H9 (cell line): ENCODE results near the gene NOS3. TPM values are rescaled to one million over a fixed set of nuclear protein-coding genes. Genes with fewer than 3 reads are reported as not detected.
A peak's percentile ranks its signal among the peaks of the same experiment; 100 is the strongest.
"Not testable (repeated sequence)": the region's sequence is repeated elsewhere in the genome, so short reads cannot be mapped to it uniquely, and the experiment has no call there.

Source experiments
- DNase-seq: peaks from one replicate; pipeline ENCODE4 v3.0.0-alpha.2; 2017
- H2AFZ ChIP-seq: one replicate; pipeline ENCODE4 v1.6.1; 2013; ENCODE audit warnings: mild to moderate bottlenecking, low read length, control low read depth, moderate library complexity
- H2AK5ac ChIP-seq: 2 replicates; pipeline ENCODE4 v1.6.1; 2013; ENCODE audit warnings: low read length, control low read depth, mixed read lengths; ENCODE audit not compliant: insufficient read length
- H2BK120ac ChIP-seq: one replicate; pipeline ENCODE4 v1.6.1; 2013; ENCODE audit warnings: low read depth, mild to moderate bottlenecking, low read length, control low read depth, inconsistent platforms; ENCODE audit not compliant: poor library complexity, severe bottlenecking
- H2BK12ac ChIP-seq: 2 replicates; pipeline ENCODE4 v1.6.1; 2013; ENCODE audit warnings: low read length, control low read depth, mixed read lengths, low read depth; ENCODE audit not compliant: insufficient read length
- H2BK15ac ChIP-seq: 2 replicates; pipeline ENCODE4 v1.6.1; 2013; ENCODE audit warnings: low read depth, low read length, control low read depth
- H2BK20ac ChIP-seq: one replicate; pipeline ENCODE4 v1.6.1; 2013; ENCODE audit warnings: low read depth, mild to moderate bottlenecking, low read length, control low read depth, inconsistent platforms; ENCODE audit not compliant: poor library complexity, severe bottlenecking
- H2BK5ac ChIP-seq: 2 replicates; pipeline ENCODE4 v1.6.1; 2013; ENCODE audit warnings: low read length, control low read depth, mixed read lengths; ENCODE audit not compliant: insufficient read length
- H3K14ac ChIP-seq: 2 replicates; pipeline ENCODE4 v1.6.1; 2013; ENCODE audit warnings: low read length, control low read depth; ENCODE audit not compliant: insufficient read depth
- H3K18ac ChIP-seq: 2 replicates; pipeline ENCODE4 v1.6.1; 2013; ENCODE audit warnings: low read depth, mild to moderate bottlenecking, mixed read lengths, low read length, control low read depth; ENCODE audit not compliant: insufficient read length
- H3K23ac ChIP-seq: 2 replicates; pipeline ENCODE4 v1.6.1; 2013; ENCODE audit warnings: low read length, control low read depth, mixed read lengths, low read depth; ENCODE audit not compliant: insufficient read length
- H3K23me2 ChIP-seq: 2 replicates; pipeline ENCODE4 v1.6.1; 2013; ENCODE audit warnings: low read depth, mild to moderate bottlenecking, mixed read lengths, low read length, control low read depth; ENCODE audit not compliant: insufficient read length, poor library complexity, severe bottlenecking
- H3K27ac ChIP-seq: 2 replicates; pipeline ENCODE4 v1.5.1; 2013; ENCODE audit warnings: low read length, control low read depth, mixed read lengths, low read depth; ENCODE audit not compliant: insufficient read length
- H3K27me3 ChIP-seq: 2 replicates; pipeline ENCODE4 v1.6.1; 2013; ENCODE audit warnings: low read length, control low read depth, inconsistent platforms; ENCODE audit not compliant: insufficient read depth
- H3K4ac ChIP-seq: 2 replicates; pipeline ENCODE4 v1.6.1; 2013; ENCODE audit warnings: low read depth, mild to moderate bottlenecking, control low read depth, inconsistent platforms, low read length, moderate library complexity
- H3K4me1 ChIP-seq: 2 replicates; pipeline ENCODE4 v1.6.1; 2013; ENCODE audit warnings: low read length, control low read depth, inconsistent platforms; ENCODE audit not compliant: insufficient read depth
- H3K4me2 ChIP-seq: 2 replicates; pipeline ENCODE4 v1.6.1; 2013; ENCODE audit warnings: low read length, control low read depth, mixed read lengths; ENCODE audit not compliant: insufficient read length, insufficient read depth
- H3K56ac ChIP-seq: 2 replicates; pipeline ENCODE4 v1.6.1; 2013; ENCODE audit warnings: low read depth, mild to moderate bottlenecking, mixed read lengths, low read length, control low read depth; ENCODE audit not compliant: insufficient read length
- H3K79me1 ChIP-seq: 2 replicates; pipeline ENCODE4 v1.6.1; 2013; ENCODE audit warnings: low read depth, mild to moderate bottlenecking, moderate library complexity, low read length, control low read depth, inconsistent platforms; ENCODE audit not compliant: insufficient read depth, poor library complexity, severe bottlenecking
- H3K79me2 ChIP-seq: 2 replicates; pipeline ENCODE4 v1.6.1; 2013; ENCODE audit warnings: low read length, control low read depth, inconsistent platforms; ENCODE audit not compliant: insufficient read depth
- H3K9ac ChIP-seq: 2 replicates; pipeline ENCODE4 v1.6.1; 2013; ENCODE audit warnings: low read length, control low read depth, mixed read lengths; ENCODE audit not compliant: insufficient read length; ENCODE audit errors: extremely low read depth
- H3K9me3 ChIP-seq: one replicate; pipeline ENCODE4 v1.6.1; 2013; ENCODE audit warnings: low read depth, low read length, inconsistent platforms; ENCODE audit not compliant: control insufficient read depth
- H3T11ph ChIP-seq: one replicate; pipeline ENCODE4 v1.6.1; 2013; ENCODE audit warnings: mild to moderate bottlenecking, low read length, control low read depth, inconsistent platforms
- H4K20me1 ChIP-seq: one replicate; pipeline ENCODE4 v1.6.1; 2013; ENCODE audit not compliant: control insufficient read depth, insufficient read length, insufficient read depth
- H4K5ac ChIP-seq: 2 replicates; pipeline ENCODE4 v1.6.1; 2013; ENCODE audit warnings: low read depth, mild to moderate bottlenecking, mixed read lengths, low read length, control low read depth; ENCODE audit not compliant: insufficient read length
- H4K8ac ChIP-seq: replicated peaks from 2 replicates; pipeline ENCODE4 v1.6.1; 2013; ENCODE audit warnings: low read length, control low read depth, mixed read lengths, low read depth; ENCODE audit not compliant: insufficient read length
- H4K91ac ChIP-seq: 2 replicates; pipeline ENCODE4 v1.6.1; 2013; ENCODE audit warnings: low read depth, mild to moderate bottlenecking, moderate library complexity, mixed read lengths, low read length, control low read depth; ENCODE audit not compliant: insufficient read length
- H3K27ac Mint-ChIP-seq, 3 experiments: 2 replicates in 2 of 3; 3 replicates in 1 of 3; pipeline ENCODE4 v1.8.0; 2020 to 2021; ENCODE audit warnings: mixed read lengths in 3 of 3, mild to moderate bottlenecking in 1 of 3, moderate library complexity in 1 of 3
- H3K27me3 Mint-ChIP-seq: 2 replicates; pipeline ENCODE4 v1.8.0; 2021; ENCODE audit warnings: low read depth, mild to moderate bottlenecking, moderate library complexity, mixed read lengths
- H3K36me3 Mint-ChIP-seq, 3 experiments: 2 replicates in 2 of 3; 3 replicates in 1 of 3; pipeline ENCODE4 v1.8.0; 2020 to 2021; ENCODE audit warnings: low read depth in 3 of 3, mixed read lengths in 3 of 3; ENCODE audit not compliant: insufficient read depth in 1 of 3
- H3K4me1 Mint-ChIP-seq, 2 experiments: 2 replicates each; pipeline ENCODE4 v1.8.0; 2020; ENCODE audit warnings: mixed read lengths in 2 of 2
- H3K4me3 Mint-ChIP-seq, 2 experiments: 2 replicates in 1 of 2; 3 replicates in 1 of 2; pipeline ENCODE4 v1.8.0; 2020 to 2021; ENCODE audit warnings: mild to moderate bottlenecking in 2 of 2, mixed read lengths in 2 of 2, moderate library complexity in 1 of 2
- H3K9me3 Mint-ChIP-seq, 2 experiments: 2 replicates in 1 of 2; 3 replicates in 1 of 2; pipeline ENCODE4 v1.8.0; 2020; ENCODE audit warnings: mild to moderate bottlenecking in 2 of 2, mixed read lengths in 2 of 2, moderate library complexity in 1 of 2
- WGBS: extraction: QIAGEN DNeasy Blood & Tissue Kit; methylation state at CpG from one replicate; pipeline ENCODE4 v1.1.7; 2013; ENCODE audit warnings: missing lambda C conversion rate, low lambda C conversion rate, mixed read lengths; ENCODE audit not compliant: insufficient read length; ENCODE audit errors: extremely low coverage; 5-methylcytosine and 5-hydroxymethylcytosine counted together
- total RNA-seq: library from RNA; stranded (reverse); gene quantifications from 2 replicates; pipeline ENCODE4 v1.2.1, GENCODE V29; 2021
- TF ChIP-seq, protein P1 (sequence below): fragments of 200-600 bp; sonication (generic); conservative IDR thresholded peaks from 3 replicates; pipeline ENCODE4 v1.8.0; 2021; ENCODE audit warnings: antibody characterized with exemption, mild to moderate bottlenecking

NOS3 gene
- total RNA-seq, 1 experiment from 2014 or later: 4.5 TPM

DNA sequence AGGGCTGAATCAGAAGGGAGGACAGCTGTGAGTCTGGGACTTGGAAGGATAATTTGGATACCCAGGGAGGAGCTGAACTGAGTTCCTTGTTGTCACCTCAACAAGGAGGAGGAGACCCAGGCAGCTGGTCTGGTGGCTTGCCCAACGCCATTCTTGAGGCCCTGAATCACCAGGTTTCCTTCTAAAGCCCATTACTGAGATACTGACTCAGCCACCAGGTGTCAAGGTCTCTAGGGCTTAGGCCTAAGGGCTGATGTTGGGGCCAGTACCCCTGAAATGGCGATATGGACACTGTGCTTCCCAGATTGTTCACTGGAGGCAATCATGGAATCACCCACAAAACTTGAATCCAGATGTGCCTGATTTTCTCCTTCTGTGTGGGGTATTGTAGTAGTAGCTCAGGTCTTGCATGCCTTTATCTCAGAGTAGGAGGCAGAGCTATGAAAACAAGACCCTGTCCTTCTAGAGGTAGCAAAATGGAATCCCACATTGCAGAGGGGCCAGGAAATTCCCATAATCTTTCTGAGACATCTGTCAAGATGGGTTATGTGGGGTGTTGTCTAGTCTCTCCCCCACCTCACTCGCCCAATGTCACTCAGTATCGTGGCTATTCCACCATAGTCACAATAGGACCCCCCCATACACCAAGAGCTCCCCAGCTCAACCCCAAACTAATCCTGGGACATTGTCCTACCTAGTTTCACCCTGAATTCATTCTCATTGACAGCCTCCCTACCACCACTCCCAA is 35.3 kb downstream of the NOS3 start:
- Histone ChIP-seq H2BK5ac (no peak overlapping the region), H4K91ac (no peak overlapping the region), H3K79me1 (no peaks in the 10 kb centered on the region), H3K27me3 (no peaks in the 10 kb centered on the region), H4K20me1 (no peaks in the 10 kb centered on the region), H2AK5ac (no peak overlapping the region), H3T11ph (no peak overlapping the region), H3K4me2 (no peak overlapping the region), H3K4ac (no peak overlapping the region), H2BK15ac (no peak overlapping the region), H3K18ac (no peak overlapping the region), H3K9me3 (no peaks in the 10 kb centered on the region), H3K79me2 (no peaks in the 10 kb centered on the region), H3K9ac (no peak overlapping the region), H2BK12ac (no peak overlapping the region), H4K5ac (no peak overlapping the region), H2BK20ac (no peak overlapping the region), H2BK120ac (peak overlapping the region; percentile 40), H3K23me2 (peaks cover 6% of the 10 kb centered on the region), H3K4me1 (peaks cover 2% of the 10 kb centered on the region; the same call in 1 of the 2 replicates), H3K56ac (no peak overlapping the region), H3K14ac (no peak overlapping the region), H2AFZ (no peak overlapping the region), H3K23ac (no peak overlapping the region), H4K8ac (no peak overlapping the region), H3K27ac (no peak overlapping the region)
- peak overlapping the region in 2 of 3 experiments; percentile 45 to 98; a peak in 3 of 7 replicates for H3K27ac Mint-ChIP-seq
- TF ChIP-seq, protein P1, sequence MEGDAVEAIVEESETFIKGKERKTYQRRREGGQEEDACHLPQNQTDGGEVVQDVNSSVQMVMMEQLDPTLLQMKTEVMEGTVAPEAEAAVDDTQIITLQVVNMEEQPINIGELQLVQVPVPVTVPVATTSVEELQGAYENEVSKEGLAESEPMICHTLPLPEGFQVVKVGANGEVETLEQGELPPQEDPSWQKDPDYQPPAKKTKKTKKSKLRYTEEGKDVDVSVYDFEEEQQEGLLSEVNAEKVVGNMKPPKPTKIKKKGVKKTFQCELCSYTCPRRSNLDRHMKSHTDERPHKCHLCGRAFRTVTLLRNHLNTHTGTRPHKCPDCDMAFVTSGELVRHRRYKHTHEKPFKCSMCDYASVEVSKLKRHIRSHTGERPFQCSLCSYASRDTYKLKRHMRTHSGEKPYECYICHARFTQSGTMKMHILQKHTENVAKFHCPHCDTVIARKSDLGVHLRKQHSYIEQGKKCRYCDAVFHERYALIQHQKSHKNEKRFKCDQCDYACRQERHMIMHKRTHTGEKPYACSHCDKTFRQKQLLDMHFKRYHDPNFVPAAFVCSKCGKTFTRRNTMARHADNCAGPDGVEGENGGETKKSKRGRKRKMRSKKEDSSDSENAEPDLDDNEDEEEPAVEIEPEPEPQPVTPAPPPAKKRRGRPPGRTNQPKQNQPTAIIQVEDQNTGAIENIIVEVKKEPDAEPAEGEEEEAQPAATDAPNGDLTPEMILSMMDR: no peak
- H3K4me1 Mint-ChIP-seq: peaks cover 23 to 39% of the 10 kb centered on the region in 2 experiments
- H3K27me3 Mint-ChIP-seq: peaks cover 39% of the 10 kb centered on the region
- no peak overlapping the region; a peak in 1 of 5 replicates for H3K4me3 Mint-ChIP-seq
- no peaks in the 10 kb centered on the region; a peak in 1 of 7 replicates for H3K36me3 Mint-ChIP-seq
- H3K9me3 Mint-ChIP-seq: no peaks in the 10 kb centered on the region; a peak in 1 of 5 replicates
- no peak for DNase-seq
- no CpG with 5 or more reads among the region's 4 CpGs for WGBS

DNA sequence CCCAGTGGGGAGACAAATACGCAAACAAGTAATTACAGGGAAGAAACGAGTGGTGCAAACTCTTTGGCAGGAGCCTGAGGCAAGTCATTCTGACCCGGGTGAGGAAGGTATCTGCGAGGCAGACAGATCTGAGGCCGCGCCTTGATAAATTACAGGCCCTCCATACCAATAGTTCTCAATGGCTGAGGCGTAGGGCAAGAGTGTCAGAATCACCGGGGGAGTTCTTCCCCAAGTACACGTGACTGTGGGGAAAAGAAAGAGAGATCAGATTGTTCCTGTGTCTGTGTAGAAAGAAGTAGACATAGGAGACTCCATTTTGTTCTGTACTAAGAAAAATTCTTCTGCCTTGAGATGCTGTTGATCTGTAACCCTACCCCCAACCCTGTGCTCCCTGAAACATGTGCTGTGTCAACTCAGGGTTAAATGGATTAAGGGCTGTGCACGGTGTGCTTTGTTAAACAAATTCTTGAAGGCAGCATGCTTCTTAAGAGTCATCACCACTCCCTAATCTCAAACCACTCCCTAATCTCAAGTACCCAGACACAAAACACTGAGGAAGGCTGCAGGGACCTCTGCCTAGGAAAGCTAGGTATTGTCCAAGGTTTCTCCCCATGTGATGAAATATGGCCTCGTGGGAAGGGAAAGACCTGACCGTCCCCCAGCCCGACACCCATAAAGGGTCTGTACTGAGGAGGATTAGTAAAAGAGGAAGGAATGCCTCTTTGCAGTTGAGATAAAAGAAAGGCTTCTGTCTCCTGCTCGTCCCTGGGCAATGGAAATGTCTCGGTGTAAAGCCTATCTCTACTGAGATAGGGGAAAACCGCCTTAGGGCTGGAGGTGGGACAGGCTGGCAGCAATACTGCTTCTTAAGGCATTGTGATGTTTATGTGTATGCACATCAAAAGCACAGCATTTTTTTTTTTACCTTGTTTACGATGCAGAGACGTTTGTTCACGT is 36.2 kb downstream of the NOS3 start:
- H4K8ac ChIP-seq, H4K20me1 ChIP-seq, H3K9ac ChIP-seq, H3K23me2 ChIP-seq, H3K4me1 ChIP-seq, H3K27me3 ChIP-seq, H4K5ac ChIP-seq, H2AK5ac ChIP-seq, H3T11ph ChIP-seq, H2BK12ac ChIP-seq, H3K14ac ChIP-seq, H3K36me3 Mint-ChIP-seq, H4K91ac ChIP-seq, H3K79me1 ChIP-seq, H3K56ac ChIP-seq, H3K4ac ChIP-seq, H2BK5ac ChIP-seq, H3K27ac ChIP-seq, H3K9me3 Mint-ChIP-seq, H3K9me3 ChIP-seq, H2AFZ ChIP-seq, H2BK15ac ChIP-seq, H2BK20ac ChIP-seq, H3K23ac ChIP-seq, H3K79me2 ChIP-seq: not testable (repeated sequence)
- Histone ChIP-seq H3K18ac (peak overlapping the region; percentile 16), H3K4me2 (peak overlapping the region; percentile 59), H2BK120ac (peak overlapping the region; percentile 40)
- H3K27me3 Mint-ChIP-seq: peaks cover 31% of the 10 kb centered on the region
- whole genome bisulfite sequencing: no CpG with 5 or more reads among the region's 19 CpGs
- DNase-seq: peak; percentile 58
- peak overlapping the region in 2 of 3 experiments; percentile 96 to 98; a peak in 4 of 7 replicates for H3K27ac Mint-ChIP-seq
- peaks cover 22 to 34% of the 10 kb centered on the region in 2 experiments for H3K4me1 Mint-ChIP-seq
- peak overlapping the region; percentile 87 to 90 for H3K4me3 Mint-ChIP-seq
